COLO668 (cell line): Measurements from ENCODE around the gene CA10.

Experiments used
- DNase-seq: peaks from one replicate; lab custom pipeline; 2025; ENCODE audit not compliant: unreplicated experiment; lab: John Stamatoyannopoulos, UW

The CA10 gene

DNA sequence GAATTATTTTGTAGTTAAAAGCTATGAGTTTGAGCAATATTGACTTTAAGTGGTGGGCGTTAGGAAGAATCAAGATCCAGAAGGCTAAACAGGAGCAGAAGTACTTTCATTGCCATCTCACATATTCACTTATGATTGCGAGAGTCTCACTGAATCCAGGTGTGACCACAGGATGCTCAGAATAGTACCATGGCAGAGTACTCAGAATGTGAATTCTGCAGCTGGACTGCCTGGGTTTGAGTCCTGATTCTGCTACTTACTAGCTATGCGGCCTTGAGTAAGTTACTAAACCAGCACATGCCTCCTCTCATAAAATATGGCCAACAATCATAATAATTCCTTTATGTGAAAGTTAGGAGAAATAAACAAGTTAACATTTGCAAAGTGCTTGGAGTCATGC, 109.5 kb downstream of the CA10 start:
- no peak for DNase-seq

DNA sequence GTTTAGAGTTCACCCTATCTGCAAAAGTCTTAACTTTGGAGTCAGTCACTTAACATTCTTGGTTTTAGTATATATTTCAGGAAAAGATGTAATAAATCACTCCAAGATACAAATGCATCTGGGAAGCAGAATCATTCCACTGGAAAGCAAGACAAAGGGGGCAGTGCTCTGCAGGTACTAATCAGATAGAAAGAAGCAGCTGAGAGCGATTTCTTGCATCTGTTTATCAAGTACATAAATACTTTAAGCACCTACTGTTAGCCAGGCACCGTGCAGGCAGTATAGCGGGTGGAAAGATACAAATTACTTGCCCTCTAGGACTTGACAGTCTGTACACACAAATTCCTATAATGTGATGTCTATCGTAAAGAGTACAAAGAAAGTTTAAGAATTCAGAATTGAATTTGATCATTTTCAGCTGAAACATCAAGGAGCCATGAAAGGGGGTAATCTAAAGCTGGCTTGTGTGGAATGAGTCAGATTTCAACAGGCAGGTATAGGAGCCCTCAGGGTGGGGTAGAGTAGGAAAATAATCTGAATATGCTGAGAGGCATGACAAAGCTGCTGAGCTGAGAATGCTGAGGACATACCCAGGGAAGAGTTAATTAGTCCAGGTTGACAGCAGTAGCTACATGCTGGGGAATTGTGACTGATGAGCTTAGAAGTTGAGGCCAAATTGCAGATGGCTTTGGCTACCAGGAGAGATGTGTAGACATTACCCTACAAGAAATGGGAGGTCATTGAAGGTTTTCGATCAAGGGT, 110.2 kb downstream of the CA10 start:
- DNase-seq = no peak

DNA sequence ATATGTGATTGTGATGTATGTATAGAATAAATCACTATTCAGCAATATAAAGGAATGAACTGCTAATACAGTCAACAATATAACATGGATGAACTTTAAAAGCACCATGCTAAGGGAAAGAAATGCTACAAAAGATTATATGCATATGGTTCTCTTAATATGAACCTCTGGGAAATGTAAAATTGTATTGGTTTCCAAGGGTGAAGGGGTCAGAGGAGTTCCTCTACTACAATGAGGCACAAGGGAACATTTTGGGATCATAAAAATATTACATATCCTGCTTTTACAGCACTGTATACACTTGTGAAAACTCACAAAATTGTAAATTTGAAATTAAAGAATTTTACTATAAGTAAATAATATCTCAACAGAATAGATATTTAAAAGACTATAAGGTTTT, 111.4 kb downstream of the CA10 start:
- DNase-seq = no peak

DNA sequence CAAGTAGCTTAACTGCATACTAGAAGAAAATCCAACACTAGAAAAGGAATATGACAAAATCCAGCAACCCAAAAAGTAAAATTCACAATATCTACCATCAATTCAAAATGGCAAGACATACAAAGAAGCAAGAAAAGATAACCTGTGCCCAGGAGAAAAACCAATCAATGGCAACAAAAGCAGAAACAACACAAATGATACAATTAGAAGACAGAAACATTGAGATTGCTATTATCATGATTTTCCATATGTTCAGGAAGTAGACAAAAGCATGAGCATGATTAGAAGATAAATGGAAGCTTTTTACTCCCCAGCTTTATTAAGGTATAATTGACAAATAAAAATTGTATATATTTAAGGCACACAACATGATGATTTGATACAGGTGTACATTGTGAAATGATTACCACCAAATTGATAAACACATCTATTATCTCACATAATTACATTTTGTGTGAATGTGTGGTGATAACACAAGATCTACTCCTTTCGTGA, 117.3 kb downstream of the CA10 start:
- no peak for DNase-seq

DNA sequence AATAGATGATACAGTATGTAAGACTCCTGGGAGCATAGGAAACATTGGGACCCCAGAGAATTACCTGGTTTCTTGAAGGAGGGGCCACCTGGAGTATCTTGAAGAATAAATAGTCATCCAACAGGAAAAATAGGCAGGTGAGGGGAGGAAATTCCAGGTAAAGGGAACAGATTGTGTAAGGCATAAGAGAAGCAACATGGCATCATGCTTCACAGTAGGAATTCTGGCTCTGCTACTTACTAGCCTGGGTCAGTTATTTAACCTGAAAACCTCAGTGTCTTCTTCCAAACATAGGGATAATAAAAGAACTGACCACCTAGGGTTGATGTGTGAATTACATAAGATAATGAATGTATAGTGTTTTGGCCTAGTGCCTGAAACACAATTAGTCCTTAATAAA, 122.1 kb downstream of the CA10 start:
- DNase-seq = no peak

DNA sequence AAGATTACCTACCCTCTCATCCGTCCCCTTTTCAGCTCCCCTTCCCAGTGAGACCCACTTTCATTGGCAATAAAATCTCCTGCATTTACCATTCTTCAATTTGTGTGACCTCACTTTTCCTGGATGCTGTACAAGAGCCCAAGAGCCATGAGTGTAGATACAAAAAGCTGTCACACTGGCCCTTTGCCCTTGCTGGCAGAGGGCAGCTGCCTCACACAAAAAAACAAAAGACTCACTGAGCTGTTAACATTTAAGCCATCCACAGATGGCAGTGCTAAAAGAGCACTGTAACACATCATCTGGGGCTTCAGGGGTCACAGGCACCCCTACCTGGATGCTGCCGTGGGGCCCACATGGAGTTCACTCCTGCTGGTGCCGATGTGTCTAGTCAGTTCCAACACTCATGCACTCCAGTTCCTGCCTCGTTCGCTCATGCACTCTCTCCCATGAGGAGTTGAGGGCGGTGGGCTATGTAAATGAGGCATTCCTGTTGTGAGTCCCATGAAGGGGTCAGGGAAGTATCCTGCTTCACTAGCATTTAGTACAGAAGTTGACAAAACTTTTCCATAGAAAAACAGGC, 123.1 kb downstream of the CA10 start:
- DNase-seq = no peak

DNA sequence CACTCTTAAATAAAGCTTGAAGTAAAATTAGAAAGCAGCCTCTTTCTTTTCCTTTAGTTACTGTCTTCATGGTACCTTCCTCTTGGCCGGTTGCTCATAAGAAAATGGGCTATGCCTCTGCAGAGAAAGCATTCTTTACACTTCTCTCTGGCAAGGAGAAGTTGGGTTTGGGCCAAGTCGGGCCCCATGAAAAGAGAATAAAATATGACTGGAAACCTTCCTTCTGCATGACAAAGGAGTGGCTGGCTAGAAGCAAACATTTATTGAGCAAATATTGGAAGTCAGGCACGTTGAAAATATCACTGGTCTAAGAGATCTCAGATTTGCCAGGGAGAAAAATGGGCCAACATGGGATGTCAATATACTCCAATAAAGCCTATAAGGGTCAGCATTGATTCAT, 126.1 kb downstream of the CA10 start:
- no peak for DNase-seq

DNA sequence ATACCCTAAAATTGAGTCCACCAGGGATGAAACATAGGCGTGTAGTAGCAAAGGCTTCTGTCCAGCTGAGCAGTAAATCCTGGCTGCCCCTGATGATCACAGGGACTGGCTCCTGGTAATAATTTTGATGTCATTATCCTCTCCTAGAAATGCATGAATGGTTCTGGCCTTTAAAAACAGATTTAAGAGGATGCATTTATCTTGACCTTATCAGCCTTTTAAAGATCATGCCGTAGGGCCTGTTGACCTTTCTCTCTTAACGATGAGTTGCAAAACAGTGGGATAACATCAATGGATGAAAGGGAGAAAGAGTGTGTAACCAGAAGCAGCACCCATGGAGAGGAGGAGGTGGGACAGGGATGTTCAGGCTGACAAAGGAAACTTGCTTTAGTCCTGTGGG, 128.5 kb downstream of the CA10 start:
- DNase-seq = no peak

DNA sequence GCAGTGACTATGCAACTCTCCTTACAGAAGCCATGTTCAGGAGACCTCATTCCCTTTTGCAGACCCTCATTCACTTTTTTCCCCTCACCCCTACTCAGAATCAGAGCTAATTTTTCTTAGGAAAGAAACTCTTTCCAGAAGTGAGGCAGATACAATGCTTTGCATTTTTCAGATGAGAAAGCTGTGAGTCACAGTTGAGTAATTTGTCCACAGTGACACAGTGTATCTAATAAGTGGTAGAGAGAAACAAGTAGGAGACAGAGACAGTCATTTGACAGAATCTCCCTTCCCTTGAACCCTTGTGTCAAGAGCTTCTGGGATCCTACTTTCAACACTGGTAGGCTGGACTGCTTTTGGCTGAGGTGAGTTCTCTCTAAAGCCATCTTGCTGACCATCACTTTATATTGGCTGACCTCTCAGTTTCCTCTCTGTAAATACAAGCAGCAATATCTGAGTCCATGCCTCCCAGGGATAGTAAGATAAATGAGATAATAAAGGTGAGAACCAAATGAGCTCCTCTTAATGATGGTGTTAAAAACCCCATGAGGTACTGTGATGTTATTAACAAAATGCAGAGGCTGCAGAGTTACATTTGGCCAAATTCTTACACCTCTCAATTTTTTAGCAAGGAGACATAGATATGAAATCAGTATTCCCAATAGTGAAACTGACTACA, 130.8 kb downstream of the CA10 start:
- DNase-seq = no peak

DNA sequence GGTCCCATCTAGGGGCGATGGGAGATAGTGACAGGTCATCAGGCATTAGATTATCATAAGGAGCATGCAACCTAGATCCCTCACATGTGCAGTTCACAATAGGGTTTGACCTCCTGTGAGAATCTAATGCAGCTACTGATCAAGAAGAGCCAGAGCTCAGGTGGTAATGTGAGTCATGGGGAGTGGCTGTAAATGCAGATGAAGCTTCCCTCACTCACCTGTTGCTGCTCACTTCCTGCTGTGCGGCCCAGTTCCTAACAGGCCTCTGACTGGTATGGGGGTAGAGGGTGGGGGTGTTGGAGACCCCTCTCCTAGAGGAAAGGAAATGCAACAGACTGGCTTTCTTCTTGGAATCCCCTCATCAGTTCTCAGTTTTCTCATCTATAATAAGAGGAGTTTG, 131.4 kb downstream of the CA10 start:
- DNase-seq = peak; percentile 8

DNA sequence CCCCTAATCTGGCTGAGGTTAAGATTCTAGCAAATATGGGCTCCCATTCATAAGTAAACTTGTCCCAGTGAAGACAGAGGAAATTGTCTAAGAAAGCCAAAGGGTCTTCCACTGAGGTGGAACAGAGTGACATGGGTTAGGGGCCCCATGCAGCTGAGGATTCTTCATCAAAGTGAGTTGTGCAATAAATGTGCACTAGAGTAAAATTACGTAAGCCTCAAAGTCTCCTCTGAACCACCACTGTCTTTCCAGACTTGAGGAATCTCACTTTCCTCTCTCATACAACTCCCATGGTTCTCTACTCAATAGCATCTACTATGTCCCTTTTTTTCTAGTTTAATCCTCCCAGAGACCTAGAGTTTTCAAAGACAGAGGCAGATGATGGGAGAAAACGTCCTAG, 132.4 kb downstream of the CA10 start:
- no peak for DNase-seq

DNA sequence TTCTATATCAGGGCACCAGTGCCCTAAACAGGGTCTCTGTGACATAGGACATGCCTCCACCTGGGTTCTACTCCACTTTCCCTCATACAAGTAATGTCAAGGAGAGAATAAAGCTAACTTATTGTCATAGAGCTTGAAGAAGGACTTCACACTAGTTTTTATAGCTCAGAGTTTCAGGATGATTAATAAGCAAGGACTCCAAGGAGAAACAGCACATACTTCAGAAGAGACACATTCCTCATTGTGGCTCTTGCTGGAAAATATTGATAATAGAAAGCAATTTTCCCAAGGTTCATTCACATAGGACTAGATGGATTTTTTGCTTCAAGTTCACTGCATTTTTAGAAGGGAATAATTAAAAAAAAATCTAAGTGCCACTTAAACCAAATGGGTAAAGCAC, 133.3 kb downstream of the CA10 start:
- no peak for DNase-seq

DNA sequence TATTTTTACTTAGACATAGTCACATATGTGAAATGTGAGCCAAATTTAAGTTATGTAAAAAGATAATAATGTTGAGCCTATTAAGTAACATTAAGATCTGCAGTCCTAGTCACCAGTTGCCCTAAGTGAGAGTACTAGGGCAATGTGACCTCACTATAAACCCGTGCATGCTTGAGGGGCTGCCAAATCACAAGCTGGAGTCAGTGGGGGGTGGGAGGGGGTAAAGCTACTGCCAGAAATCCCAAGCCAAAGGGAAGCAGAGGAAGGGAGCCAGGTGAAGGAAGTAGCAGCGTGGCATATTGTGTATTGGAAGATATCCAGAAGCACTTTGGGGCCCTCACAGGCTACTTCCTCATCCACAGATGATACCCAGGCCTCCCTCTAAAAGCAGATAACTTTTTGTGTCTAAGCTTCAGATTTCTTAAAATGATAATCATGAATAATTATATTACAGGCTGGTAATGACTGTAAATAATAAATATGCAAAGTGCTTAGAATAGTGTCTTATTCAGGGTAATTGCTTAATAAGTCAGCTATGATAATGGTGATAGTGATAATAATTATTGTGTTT, 134.1 kb downstream of the CA10 start:
- no peak for DNase-seq

DNA sequence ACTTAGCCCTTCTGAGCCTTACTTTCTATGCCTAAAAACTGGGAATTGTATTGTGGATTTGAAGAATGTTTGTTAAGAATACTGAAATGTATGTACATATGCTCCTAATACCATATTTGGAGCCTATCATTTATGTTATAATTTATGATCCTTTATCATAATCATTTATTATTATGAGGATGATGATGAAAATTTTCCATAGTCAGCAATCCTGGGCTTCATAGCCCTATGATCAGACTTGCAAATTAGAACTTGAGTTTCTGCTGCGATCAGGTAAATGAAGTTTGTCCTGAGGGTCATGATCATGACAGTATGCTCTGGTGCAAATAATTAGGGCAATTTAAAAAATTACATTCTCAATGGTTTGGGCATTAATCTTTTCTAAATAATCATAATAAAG, 147.4 kb downstream of the CA10 start:
- DNase-seq = no peak

DNA sequence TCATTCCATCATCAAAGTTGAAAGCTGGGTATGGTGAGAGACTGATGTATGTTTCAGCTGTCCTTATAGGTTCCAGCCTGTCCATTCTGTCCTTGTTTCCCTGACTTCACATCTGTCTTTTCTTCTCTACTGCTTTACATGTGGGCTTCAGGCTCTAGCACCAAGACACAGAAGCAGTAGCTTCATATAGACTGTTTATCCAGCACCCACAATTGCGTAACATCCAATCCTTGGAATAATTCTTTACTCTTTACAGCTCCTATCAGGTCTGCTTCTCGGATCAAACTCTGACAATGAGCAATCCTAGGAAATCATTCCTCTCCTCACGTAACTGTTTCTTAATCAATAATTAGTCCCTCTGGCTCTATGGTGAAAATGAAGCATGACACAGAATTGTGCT, 158.9 kb downstream of the CA10 start:
- DNase-seq = no peak

DNA sequence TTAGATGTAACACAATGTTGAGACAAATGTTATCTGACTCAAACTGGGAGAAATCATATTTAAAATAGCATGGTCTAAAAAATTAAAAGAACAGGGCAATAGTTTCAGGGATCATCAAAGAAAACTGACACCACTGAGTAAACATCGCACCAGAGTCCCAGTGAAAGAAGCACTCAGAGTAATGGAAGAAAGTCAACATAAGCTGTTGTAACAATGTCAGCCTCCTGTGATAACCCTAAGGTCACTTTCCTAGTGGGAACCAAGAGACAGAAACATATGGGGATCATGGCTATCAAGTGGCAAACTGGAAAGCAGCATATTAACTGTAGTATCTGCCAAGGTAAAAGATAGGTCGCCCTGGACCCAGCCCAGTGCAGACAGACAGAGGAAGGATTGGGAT, 160.8 kb downstream of the CA10 start:
- DNase-seq = peak; percentile 6

DNA sequence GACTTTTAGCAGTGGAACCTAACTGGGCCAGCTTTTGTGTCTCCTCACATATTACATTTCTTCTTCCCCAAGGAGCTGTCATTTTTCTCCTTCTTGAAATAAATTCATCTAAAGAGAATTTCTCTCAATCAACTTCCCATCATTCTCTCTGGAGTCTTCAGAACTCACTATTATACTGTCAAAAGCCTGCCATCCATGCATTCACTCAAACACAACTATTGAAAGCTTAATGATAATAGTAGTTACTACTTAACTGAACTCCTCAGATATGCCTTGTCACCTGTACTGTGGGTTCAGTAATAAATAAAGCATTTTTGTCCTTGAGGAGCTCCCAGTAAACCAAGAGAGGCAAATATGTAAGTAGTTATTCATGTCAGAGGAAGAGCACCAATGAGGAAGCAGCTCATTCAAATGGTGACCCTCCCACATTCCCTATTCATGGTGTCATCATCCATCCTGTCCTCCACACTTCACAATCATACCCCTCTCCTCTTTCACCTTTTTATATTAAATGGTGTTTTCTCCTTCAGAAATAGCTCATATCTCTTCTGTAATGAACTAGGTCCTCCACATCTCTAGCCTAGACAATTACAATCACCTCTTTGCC, 162.6 kb downstream of the CA10 start:
- DNase-seq = no peak

DNA sequence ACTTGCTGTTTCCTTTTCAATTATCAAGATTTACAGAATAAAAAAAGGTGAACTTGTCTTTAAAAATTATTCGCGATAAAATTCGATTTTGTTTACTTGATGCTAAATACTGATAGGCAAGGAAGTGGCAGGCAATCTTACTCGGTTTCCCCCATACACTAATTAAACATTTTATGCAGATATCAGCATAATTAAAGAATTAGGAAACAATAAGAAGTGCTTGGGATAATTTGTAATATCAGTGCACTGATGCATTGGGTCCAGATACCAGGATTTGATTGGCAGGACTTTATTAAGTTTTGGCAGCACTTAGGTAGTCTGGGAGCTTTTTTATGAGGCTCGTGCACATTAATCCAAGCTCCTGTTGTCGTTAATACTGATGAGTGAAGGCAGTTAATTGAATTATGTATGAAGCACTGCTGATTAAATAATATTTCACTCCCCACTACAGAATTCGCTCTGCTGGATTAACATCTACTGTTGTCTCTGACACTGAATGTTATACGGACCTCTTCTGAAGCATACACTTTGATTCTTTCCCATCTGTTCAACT, 165.6 kb downstream of the CA10 start:
- no peak for DNase-seq

DNA sequence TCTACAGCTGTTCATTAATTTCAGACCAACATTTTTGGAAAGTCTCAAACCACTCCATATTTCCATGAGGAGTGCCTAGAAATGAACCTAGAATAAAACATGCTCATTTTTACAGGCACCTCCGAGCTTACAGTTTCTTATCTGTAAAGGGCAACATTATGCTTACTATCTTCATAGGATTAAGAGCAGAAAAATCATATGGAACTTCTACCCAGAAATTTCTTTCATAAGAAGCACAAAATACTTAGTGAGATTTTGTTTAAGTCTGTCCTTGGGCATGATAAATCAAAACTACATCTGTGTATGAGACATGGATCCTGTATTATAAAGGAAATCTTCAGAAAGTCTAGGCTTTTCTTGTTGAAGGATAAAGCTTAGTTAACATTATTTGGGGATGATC, 187.4 kb downstream of the CA10 start:
- DNase-seq = no peak

DNA sequence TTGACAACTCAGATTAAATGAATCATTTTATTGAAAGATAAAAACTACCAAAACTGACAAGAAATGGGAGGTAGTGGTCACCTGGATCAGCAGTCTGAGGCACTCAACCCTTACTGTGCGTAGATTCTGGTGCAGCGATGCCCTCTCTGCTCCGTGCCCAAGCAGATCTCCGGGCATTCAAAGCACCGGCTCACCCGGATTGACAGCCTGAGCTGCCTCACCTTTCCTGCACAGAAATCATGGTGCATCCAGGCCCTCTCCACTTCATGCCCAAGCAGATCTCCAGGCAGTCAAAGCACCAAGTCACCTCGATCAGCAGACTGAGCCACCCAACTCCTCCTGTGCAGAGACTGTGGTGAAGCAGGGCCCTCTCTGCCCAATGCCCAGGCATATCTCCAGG, 196.8 kb downstream of the CA10 start:
- no peak for DNase-seq

DNA sequence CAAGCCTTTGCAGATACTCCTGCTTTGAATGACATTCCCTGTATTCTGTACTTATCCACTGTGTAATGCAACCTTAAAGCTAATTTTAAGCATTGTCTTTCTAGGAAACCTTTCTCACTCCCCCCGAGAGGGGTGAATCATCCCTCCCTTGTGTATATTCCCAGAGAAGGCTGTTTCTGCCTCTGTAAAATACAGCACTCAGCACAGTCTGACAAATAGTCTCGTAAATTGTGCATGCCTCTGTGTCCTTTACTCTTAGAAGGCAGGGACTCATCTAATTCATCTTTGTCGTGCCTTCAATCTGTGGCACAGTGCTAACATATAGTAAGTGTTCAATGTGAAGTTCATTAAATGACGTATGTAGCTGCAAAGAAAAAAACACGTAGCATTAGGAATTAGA, 200.7 kb downstream of the CA10 start:
- no peak for DNase-seq
